Caki2 (cell line): ENCODE measurements around the gene UNC13D. TPM values are rescaled to one million over a fixed set of nuclear protein-coding genes. Genes with fewer than 3 reads are reported as not detected.
"Not testable (repeated sequence)": the region's sequence is repeated elsewhere in the genome, so short reads cannot be mapped to it uniquely, and the experiment has no call there.

ENCODE experiments used
- DNase-seq: peaks from one replicate; pipeline ENCODE4 v3.0.0-alpha.2; 2015; ENCODE audit warnings: low read depth
- in situ Hi-C: cut with HindIII; loops from 2 replicates; pipeline ENCODE4 v1.10.0; 2016; ENCODE audit warnings: low sequenced_read_pairs, low pct_unique_long_range_greater_than_20kb, mixed read lengths
- total RNA-seq: library from RNA; depleted of rRNA; stranded (reverse); fragments of >200 nt; shearing (Covaris generic); gene quantifications from 2 replicates; pipeline ENCODE4 v1.2.3, GENCODE V29; 2014; ENCODE audit warnings: low replicate concordance; rRNA removed

The UNC13D gene
- 1.5 and 2.2 TPM in 2 replicates for total RNA-seq

DNA sequence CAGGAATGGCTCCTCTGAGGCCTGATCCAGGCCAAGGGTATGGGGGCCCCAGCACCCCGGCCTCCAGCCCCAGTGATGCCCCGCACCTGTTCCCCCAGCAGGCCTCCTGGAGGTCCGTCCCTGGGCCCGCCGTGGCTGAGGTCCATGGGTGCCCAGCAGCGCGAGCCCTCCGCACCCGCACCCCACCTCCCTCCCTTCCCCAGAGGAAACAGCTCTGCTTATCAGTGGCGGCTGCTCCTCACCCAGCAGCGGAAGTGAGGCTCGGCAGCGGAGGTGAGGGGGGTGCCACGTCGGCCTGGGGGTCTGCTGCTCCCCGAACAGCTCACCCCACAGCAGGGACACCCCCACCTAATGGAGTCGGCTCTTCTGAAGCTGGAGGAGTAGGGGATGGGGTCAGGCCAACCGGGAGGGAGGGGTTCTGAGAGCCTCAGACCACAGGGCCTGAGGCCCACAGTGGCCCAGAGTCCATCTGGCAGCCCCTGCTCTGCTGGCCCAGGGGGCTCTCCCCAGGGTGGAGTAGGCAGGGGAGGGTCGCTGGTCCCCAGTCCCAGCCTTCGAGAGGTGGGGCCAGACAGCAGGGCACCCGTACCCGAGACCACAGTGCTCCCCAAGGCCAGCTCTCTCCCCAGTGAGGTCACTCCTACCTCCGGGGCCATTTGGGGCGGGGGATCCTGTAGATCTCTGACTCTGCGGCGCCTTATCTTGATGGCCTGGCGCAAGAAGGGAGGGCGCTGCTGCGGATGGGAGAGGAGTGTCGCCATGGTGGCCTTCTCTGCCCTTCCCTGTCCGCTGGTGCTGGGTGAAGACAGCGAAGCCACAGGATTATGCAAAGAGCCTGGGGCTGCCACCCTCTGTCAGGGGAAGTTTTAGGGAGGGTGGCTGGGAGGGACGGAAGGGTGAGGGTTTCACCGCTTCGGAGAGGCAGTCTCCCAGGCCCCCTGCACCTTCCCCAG, at the start of gene UNC13D:
Gene UNC13D, minus strand, starts transcription at position 828 of the 953 bp plus-strand sequence. Its CDS starts 67 bp downstream, at position 761.
- DNase-seq, result peak; percentile 38
- in situ Hi-C loops, result no loop called here

DNA sequence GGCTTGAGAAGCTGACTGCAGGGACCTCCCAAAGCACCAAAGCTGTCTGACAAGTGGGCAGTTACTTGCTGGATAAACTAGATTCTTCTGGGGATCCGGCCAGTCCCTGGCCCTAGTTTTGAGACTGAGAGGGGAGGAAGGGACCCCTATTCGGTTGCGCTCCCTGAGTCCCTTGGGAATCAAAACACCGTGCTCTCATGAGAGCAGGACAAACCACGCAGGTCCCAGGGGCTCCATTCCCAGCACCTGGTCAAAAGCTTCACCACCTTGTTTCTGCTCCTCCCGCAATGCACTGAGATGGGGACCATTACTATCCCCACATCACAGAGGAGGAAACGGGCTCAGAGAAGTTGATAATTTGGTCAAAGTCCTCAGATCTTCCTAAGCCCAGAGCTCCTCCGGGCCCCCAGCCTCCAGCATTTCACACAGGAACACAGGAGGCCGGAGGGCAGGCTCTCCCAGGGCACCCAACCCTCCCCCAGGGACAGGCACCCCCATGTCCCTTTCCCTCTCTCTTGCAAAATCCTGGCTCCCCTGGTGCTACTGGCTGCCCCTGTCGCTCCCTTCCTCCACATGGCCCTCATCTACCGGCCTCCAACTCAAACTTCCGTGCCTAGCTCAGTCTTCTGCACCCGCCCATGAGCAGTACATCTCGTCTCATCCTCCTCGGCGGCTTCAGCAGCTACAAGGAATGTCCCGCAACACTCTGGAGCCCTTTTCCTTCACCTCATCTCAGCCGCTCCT, 49.3 kb upstream of the UNC13D start:
- in situ Hi-C loops, result no loop called here

GRCh38 chr17:75892556-75893224, 48.5 kb upstream of the UNC13D start:
- DNase-seq, result no peak
- in situ Hi-C loops, result no loop called here

More for the DNA sequence above, 49.3 kb upstream of the UNC13D start:
- DNase-seq, result no peak

DNA sequence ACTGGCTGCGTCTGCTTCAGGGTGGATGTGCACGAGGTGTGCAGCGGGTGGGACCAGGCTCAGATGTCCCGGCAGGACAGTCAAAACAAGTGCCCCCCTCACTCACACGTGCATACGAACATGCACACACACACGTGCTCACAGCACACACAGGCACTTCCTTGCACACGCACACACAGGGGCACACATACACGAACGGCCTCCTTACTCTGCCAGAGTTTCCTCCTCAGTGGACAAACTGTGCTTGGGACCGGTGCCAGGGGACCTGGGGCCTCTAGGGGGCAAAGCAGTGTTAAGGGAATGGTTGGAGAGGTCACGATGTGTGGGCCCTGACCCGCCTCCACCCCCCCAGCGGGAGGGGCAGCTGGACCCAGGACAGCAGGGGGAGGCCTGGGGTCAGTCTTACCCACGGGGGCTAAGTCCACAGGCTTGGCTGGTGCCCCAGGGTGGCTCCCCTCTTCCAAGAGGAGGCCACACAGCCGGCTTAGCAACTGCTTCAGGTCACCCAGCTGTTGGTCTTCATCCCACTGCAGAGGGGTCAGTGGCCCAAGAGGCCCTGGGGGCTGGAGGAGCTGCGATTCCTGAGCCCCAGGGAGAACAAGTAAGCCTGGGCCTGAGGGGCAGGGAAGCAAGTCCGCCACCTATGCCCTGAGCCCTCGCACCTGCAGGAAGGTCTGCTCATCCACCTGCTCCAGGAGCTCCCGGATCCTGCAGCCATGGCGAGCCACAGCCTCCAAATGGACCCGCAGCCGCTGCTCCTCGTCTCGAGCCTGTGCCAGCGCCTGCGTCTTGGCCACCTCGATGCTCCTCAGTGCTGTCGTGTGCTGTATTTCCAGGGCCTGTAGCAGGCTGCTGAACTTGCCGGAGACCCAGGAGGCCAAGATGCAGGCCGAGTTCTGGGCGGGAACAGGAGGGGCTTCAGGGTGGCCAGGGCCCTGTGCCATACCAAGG, 47.7 kb upstream of the UNC13D start:
- no peak for DNase-seq
- in situ Hi-C loops, result no loop called here

DNA sequence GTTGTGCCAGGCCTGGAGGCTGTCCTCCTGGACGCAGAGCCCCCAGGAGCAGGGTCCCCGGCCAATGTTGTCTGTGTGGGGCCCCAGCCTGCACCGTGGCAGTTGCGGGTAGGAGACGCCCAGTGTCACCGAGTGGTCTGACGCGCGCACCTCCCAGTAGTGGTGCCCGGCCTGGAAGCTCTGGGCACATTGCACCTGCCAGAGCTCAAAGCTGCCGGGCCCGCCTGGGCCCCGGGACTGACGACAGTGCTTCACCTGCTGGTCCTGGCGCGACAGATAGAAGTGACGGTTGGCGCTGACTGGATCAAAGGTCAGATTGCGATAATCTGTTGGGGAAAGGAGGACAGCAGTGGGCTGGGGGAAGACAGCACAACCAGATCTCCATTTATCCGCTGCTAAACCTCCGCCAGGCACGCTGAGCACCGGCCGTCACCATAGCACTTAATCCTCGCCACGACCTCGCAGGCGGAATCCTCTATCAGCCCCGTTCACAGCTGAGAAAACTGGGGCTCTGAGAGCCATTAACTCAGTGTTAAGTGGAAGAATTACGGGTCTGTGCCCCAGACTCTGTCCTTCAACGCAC, 46.9 kb upstream of the UNC13D start:
- no peak for DNase-seq
- in situ Hi-C loops, result no loop called here

GRCh38 chr17:75889454-75889853, 45.2 kb upstream of the UNC13D start:
- in situ Hi-C loops, result no loop called here
- DNase-seq, result no peak

DNA sequence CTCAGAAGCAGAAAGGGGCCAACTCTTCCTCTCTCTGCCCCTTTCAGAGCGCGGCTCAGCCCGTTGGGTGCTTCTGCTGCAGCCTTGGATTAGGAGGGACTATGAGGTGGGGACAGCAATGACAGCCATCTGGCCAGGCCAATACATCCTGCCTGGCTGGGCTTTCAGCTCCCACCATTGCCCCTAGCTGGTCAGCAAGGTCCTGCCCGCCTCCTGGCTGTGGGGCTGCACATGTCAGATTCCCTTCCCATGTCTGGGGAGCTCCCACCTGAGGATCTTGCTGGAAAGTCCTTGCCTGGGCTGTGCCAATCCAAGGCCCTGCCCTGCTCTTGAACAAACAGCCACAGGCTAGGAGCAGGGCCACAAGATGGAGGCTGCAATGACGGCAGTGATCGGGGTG, 44.3 kb upstream of the UNC13D start:
- no peak for DNase-seq
- in situ Hi-C loops, result no loop called here

- in situ Hi-C loops, result not testable (repeated sequence)
These were observed 41.7 kb upstream of the UNC13D start for GRCh38 chr17:75885860-75886259.

DNA sequence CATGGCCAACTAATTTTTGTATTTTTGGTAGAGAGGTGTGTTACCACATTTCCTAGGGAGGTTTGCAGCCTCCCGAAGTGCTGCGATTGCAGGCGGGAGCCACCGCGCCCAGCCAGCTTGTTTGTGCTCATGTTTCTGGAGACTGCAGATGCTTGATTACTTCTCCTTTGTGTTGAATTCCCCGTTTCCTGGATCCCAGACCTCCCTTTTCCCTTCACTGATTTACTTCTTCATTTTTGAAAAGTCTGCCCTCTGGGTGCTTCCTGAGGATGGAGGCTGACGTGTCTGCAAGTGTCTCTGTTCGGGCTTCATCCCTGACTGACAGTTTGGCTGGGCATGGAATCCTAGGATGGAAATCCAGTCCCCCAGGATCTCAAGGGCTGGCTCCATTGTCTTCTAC, 41.2 kb upstream of the UNC13D start:
- no peak for DNase-seq
- in situ Hi-C loops, result no loop called here

More at GRCh38 chr17:75885860-75886259, 41.7 kb upstream of the UNC13D start:
- not testable (repeated sequence) for DNase-seq

DNA sequence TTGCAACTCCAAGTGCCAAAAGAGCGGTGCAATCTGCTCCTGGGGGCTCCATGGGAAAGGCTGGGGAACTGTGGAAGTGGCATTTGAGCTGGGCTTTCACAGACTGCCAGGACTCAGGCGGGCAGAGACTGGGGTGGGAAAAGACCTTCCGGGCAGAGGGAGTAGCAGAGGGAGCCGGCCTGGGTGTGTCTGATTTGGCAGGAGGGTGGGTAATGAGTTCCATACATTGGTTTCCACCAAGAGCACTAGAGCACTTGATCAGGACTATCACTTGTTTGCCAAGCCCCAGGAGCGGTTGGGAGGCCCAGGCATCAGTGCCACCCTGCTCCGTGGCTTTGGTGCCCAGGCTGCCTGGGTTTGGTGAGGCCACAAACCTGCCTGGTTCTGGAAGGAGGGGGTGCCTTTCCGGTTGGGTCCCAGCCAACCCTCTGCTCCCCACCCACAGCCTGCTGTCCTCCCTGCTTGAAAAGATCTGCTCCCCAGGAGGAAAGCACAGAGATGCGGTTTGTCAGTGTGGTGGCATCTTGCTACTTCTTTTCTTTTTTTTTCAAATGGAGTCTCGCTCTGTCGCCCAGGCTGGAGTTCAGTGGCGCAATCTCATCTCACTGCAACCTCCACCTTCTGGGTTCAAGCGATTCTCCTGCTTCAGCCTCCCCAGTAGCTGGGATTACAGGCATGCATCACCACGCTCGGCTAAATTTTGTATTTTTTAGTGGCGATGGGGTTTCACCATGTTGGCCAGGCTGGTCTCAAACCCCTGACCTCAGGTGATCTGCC, 37.7 kb upstream of the UNC13D start:
- in situ Hi-C loops, result no loop called here
- DNase-seq, result no peak

DNA sequence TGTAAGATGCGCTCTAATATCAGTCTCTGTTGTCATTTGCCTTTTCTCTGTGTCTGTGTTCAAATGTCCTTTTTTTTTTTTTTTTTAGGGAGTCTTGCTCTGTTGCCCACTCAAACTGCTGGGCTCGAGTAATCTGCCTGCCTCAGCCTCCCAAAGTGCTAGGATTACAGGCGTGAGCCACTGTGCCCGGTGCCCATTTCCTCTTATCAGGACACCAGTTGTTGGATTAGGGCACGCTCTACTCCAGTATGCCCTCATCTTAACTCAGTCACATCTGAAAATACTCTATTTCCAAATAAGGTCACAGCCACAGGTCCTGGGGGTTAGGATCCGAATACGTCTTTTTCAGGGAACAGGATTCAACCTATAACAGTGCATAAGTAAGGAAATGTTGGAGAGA, 36.1 kb upstream of the UNC13D start:
- DNase-seq, result no peak
- in situ Hi-C loops, result no loop called here

DNA sequence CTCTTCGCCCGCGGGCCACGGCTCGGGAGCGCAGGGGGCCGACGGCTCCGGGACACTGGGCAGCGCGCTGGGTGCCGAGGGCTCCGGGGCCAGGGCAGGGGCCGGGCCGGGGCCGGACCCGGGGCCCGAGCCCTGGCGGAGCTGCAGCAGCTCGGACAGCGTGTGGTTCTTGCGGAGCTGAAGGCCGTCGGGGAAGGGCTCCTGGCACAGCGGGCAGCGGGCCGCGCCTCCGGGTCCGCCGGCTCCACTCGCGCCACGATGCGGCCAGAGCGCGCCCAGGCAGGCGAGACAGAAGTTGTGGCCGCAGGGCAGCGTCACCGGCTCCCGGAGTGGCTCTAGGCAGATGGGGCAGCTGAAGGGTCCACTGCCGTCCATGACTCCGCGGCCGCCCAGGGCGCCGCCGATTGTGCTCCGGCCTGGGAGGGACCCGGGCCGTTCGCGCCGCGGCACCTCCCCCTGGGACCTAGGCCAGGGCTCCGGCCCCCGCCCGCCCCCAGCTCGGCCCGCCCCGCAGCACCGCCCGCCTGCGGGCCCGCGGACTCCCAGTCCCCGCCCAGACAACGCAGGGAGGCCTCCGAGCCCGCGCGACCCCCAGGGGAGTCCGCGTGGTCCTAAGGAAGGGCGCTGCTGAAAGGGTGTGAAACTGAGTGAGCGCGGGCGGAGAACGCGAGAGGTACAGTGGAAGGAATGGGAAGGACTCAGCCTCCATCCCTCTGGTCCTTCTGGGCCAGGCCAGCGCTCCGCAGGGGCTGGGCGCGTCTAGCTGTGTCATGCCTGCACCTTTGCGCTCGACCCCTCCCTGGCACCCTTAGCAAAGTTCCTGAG, 34.2 kb upstream of the UNC13D start, which contains the start of gene TRIM47:
Gene TRIM47, minus strand, starts transcription at position 408 of the 825 bp plus-strand sequence. Its CDS starts 33 bp downstream, at position 375.
- in situ Hi-C loops, result no loop called here
- peak; percentile 75 for DNase-seq

DNA sequence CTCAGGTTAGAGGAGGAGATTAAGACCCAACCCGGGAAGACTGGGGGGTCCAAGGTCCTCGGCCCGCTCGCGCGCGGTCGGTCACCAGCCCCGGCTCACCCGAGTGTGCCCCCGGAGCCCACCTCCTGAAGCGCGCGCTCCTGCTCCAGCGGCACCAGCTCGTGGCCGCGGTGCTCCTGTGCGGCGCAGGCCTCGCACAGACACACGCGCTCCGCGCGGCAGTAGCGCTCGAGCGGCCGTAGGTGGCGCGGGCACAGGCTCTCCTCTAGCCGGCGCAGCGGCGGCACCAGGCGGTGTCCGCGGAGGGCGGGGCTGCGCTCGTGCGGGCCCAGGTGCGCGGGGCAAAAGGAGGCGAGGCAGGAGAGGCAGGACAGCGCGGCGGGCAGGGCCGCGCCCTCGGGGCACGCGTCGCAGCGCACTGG, 33.6 kb upstream of the UNC13D start:
- in situ Hi-C loops, result no loop called here
- peak; percentile 82 for DNase-seq

- in situ Hi-C loops, result no loop called here
- peak; percentile 98 for DNase-seq
These were observed 32.9 kb upstream of the UNC13D start for GRCh38 chr17:75876938-75877751.
